Tibial nerve (tissue), 4 donors: ENCODE data around the gene CASP12.

Source experiments
- CTCF ChIP-seq, 5 experiments: fragments of 200-600 bp in 3 of 5; fragments of 450-650 bp in 2 of 5; sonication (generic) in 3 of 5; IDR thresholded peaks; one replicate each; pipeline ENCODE4 v1.5.1; 2016 to 2019; ENCODE audit warnings: antibody characterized with exemption in 5 of 5, mild to moderate bottlenecking in 3 of 5, moderate library complexity in 2 of 5
- EP300 ChIP-seq, 2 donors: sonication (generic); formaldehyde crosslinking; IDR thresholded peaks; one replicate each; pipeline ENCODE4 v1.6.1; 2017; ENCODE audit warnings: antibody characterized with exemption in 2 of 2, mild to moderate bottlenecking in 1 of 2

- TF ChIP-seq CTCF (IDR thresholded peaks at IDR 0.05) (no peak), EP300 (IDR thresholded peaks at IDR 0.05) (no peak)
These were observed 56.2 kb downstream of the CASP12 start for GRCh38 chr11:104841973-104842525.
